ENCODE data around the gene ELP5.
A peak's percentile ranks its signal among the peaks of the same experiment; 100 is the strongest.

The ELP5 gene

GRCh38 chr17:7252176-7253043 is at the start of gene ELP5:
TSS of gene ELP5 (plus strand) at chr17:7252215. CDS start at chr17:7252551, 336 bp downstream.
- DNase-seq (ENCODE audit: low read depth in 2 of 2, low spot score in 1 of 2), result peak; percentile 72 to 73

GRCh38 chr17:7203391-7203790 is 48.6 kb upstream of the ELP5 start:
- no peak for DNase-seq (ENCODE audit: low read depth in 2 of 2, low spot score in 1 of 2)

- DNase-seq (ENCODE audit: low read depth in 2 of 2, low spot score in 1 of 2), result no peak
These were observed 47.7 kb upstream of the ELP5 start for GRCh38 chr17:7204336-7204735.

GRCh38 chr17:7204828-7205461 is 47.1 kb upstream of the ELP5 start:
- DNase-seq (ENCODE audit: low read depth in 2 of 2, low spot score in 1 of 2), result peak; percentile 89 to 91

- DNase-seq (ENCODE audit: low read depth in 2 of 2, low spot score in 1 of 2), result no peak
These were observed 46.5 kb upstream of the ELP5 start for GRCh38 chr17:7205561-7205960.

GRCh38 chr17:7207120-7208001 is 44.7 kb upstream of the ELP5 start:
- DNase-seq (ENCODE audit: low read depth in 2 of 2, low spot score in 1 of 2), result no peak

- DNase-seq (ENCODE audit: low read depth in 2 of 2, low spot score in 1 of 2), result no peak
These were observed 43.9 kb upstream of the ELP5 start for GRCh38 chr17:7208027-7208571.

GRCh38 chr17:7208754-7209460 is 43.1 kb upstream of the ELP5 start:
- DNase-seq (ENCODE audit: low read depth in 2 of 2, low spot score in 1 of 2), result no peak

- no peak for DNase-seq (ENCODE audit: low read depth in 2 of 2, low spot score in 1 of 2)
These were observed 40.3 kb upstream of the ELP5 start for GRCh38 chr17:7211491-7212273.

- no peak for DNase-seq (ENCODE audit: low read depth in 2 of 2, low spot score in 1 of 2)
These were observed 38.1 kb upstream of the ELP5 start for GRCh38 chr17:7213895-7214299.

- peak; percentile 97 to 98 for DNase-seq (ENCODE audit: low read depth in 2 of 2, low spot score in 1 of 2)
These were observed 37.5 kb upstream of the ELP5 start for GRCh38 chr17:7214300-7215135.

GRCh38 chr17:7215136-7215638 is 36.8 kb upstream of the ELP5 start:
- no peak for DNase-seq (ENCODE audit: low read depth in 2 of 2, low spot score in 1 of 2)

- no peak for DNase-seq (ENCODE audit: low read depth in 2 of 2, low spot score in 1 of 2)
These were observed 36.3 kb upstream of the ELP5 start for GRCh38 chr17:7215652-7216180.

GRCh38 chr17:7216242-7217112 is 35.5 kb upstream of the ELP5 start:
- no peak for DNase-seq (ENCODE audit: low read depth in 2 of 2, low spot score in 1 of 2)

GRCh38 chr17:7217113-7217987 is 34.7 kb upstream of the ELP5 start:
- no peak for DNase-seq (ENCODE audit: low read depth in 2 of 2, low spot score in 1 of 2)

GRCh38 chr17:7218166-7218565 is 33.8 kb upstream of the ELP5 start:
- no peak for DNase-seq (ENCODE audit: low read depth in 2 of 2, low spot score in 1 of 2)

GRCh38 chr17:7218758-7219157 is 33.3 kb upstream of the ELP5 start:
- DNase-seq (ENCODE audit: low read depth in 2 of 2, low spot score in 1 of 2), result no peak

Data from stimulated activated CD8-positive, alpha-beta memory T cell treated with anti-CD3 and anti-CD28 coated beads, Interleukin-4, amount 100 ng/mL, for 1 hour (primary cell).